Measurements from ENCODE around the gene ABCG8.
A peak's percentile ranks its signal among the peaks of the same experiment; 100 is the strongest.

The ABCG8 gene

DNA sequence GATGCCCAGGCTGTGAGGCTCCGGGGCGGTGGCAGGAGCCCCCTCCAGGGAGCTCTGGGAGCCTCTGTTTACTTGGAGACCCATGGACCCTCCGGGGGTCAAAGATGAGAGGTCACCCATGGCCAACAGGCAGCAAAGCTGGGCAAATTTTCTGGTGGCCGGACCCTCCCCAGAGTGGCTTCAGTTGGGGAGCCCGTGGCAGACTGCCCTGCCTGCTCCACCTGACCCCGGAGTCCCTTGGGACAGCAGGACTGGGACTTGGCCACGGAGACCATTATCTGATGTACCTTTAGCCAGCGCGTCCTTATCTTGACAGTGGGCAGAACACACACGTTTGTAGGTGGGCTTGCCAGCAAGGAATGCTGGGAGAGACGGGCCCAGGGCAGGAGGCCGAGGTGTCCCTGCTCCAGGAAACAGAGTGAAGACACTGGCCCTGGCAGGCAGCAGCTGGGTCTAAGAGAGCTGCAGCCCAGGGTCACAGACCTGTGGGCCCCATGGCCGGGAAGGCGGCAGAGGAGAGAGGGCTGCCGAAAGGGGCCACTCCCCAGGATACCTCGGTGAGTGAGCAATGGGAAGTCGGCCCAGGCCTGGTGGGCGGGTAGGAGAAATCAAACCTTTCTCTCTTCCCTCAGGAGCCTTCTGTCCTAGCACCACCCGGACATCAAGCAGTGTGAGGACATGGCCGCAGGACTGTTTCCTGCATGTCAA, at the start of gene ABCG8, which contains the start of gene ABCG5:
ABCG8 (plus strand) TSS at position 412 of the 708 bp plus-strand sequence; CDS start at position 495, 83 bp downstream.
ABCG5 (minus strand) TSS at position 280 of the 708 bp plus-strand sequence; CDS start at position 120, 160 bp downstream.
- no peak for DNase-seq

GRCh38 chr2:43790147-43790546, 48.6 kb upstream of the ABCG8 start:
- no peak for DNase-seq

GRCh38 chr2:43791035-43791765, 47.6 kb upstream of the ABCG8 start:
- DNase-seq, result no peak

DNA sequence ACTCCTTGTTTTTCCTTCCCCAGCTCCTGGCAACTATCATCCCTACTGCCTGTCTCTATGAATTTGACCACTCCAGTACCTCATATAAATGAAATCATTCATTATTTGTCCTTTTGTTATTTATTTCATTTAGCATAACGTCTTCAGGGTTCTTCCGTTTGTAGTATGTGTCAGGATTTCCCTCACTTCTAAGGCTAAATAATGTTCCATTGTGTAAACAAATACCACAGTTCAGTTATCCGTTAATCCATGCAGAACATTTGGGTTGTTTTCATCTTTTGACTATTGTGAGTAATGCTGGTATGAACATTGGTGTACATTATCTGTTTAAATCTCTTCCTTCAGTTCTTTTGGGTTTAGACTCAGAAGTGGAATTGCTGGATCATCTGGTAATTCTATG, 46.1 kb upstream of the ABCG8 start:
- no peak for DNase-seq

- DNase-seq, result no peak
Observed at GRCh38 chr2:43794956-43795355, 43.8 kb upstream of the ABCG8 start.

- DNase-seq, result no peak
Observed at GRCh38 chr2:43796206-43796605, 42.6 kb upstream of the ABCG8 start.

- DNase-seq, result peak in 1 of 2 experiments; percentile 19
Observed at GRCh38 chr2:43798300-43798699, 40.5 kb upstream of the ABCG8 start.

DNA sequence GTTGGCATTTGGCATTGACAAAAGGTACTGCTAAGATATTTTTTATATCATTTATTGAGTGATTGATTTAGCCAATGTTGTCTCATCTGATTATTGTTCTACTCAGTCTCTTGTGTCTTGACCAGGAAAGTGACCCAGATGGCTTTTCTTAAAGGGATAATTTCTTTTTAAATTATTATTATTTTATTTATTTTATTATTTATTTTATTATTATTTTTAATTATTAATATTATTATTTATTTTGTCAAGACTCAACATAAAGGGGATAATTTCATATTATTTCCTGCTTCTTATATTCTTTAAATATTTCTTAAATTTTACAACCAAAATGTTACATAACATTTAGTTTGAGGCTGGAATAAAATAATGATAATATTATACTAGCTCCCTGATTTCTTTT, 37.9 kb upstream of the ABCG8 start:
- DNase-seq, result no peak

GRCh38 chr2:43802135-43802534, 36.6 kb upstream of the ABCG8 start:
- no peak for DNase-seq

DNA sequence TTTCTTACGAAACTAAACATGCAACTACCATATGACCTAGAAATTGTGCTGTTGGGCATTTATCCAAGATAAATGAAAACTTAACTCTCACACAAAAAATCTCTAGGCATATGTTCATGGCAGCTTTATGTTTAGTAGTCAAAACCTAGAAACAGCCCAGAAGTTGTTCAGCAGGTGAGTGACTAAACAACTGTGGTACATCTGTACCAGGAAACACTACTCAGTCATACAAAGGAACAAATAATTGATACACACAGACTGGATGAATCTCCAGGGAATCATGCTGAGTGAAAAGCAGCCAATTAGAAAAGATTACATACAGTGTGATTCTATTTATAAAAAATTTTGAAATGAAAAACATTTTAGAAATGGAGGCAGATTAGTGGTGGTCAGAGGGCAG, 35.7 kb upstream of the ABCG8 start:
- DNase-seq, result no peak

DNA sequence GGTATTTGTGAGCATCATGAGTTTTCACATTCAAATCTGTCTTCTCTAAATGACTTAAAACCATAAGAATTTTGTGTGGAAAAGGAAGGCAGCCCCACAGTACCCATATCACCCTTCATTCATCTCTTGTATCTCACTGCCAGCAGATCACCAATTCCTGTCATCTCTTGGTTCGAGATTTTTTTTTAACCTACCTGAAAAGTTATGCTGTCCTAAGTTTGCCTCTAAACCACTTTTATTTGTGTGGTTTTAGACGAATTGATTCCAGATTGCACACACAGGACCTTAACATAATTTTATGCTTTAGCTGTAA, 32.1 kb upstream of the ABCG8 start:
- DNase-seq, result no peak

DNA sequence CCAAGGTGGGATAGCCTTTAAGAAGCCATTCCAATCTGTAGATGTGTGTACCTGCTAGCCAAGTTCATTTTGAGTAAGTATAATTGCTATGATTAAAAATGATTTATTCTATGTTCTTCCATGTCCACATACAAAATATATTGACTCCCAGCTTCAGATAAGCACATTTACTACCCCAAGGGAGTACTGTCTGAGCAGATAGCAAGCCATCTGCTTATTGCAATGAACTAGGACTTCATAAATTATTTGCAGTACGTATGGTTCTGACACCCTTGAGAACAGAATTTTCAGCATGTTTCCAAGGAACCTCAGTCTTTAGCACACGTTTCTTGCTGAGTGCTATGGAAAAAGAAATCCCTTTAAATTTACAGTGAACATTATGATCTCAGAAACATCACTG, 28.3 kb upstream of the ABCG8 start:
- no peak for DNase-seq

- DNase-seq, result no peak
Observed at GRCh38 chr2:43810888-43811287, 27.9 kb upstream of the ABCG8 start.

DNA sequence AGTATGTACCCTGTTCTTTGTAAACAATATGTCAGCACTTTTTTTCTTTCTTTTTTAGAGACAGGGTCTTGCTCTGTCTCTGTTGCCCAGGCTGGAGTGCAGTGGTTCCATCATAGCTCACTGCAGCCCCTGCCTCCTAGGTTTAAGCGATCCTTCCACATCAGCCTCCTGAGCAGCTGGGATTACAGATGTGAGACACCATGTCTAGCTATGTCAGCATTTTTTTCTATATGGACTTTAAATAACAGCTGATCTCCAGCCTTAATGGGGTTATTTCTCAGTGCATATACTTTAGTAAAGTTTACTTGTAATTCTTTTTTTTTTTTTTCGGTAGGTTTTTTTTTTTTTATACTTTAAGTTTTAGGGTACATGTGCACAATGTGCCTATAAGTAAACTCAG, 26.8 kb upstream of the ABCG8 start:
- DNase-seq, result no peak

DNA sequence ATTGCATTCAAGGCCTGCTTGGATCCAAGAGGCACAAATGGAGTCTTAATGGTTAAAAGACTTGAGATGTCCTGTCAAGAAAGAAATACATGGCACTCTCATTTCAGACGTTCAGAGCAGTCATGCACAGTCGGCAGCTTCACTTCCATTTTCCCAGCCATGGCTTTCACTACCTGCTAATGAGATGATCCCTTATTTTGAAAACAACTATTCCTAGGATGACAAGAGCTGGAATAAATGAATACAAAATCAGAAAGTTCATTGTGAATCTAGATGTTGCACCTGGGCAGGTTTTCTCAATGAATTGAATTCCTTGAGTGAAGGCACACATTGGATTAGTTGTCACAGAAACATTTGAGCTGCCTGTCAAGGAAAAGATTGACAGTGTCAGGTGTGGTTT, 25.8 kb upstream of the ABCG8 start:
- DNase-seq, result no peak

- DNase-seq, result no peak
Observed at GRCh38 chr2:43814711-43815110, 24.1 kb upstream of the ABCG8 start.

DNA sequence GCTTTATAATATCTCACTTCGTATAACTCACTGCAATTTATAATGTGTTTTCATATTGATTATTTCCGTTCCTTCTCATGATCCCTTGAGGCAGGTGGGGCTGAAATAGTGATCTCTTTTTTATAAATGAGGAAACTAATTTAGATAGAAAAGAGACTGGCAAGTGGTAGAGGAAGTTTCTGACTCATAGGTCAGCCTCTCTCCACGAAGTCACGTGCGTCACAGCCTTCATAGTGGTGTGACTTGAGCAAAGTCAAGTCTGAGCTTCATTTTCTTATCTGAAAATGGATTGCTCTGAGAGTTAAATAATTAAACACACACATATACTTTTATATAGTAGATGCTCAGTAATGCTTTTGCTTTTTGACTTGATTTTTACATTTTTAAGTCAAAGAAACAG, 20.0 kb upstream of the ABCG8 start:
- no peak for DNase-seq

- no peak for DNase-seq
Observed at GRCh38 chr2:43819491-43820163, 19.1 kb upstream of the ABCG8 start.

GRCh38 chr2:43822839-43823238, 15.9 kb upstream of the ABCG8 start:
- no peak for DNase-seq

GRCh38 chr2:43823751-43824150, 15.0 kb upstream of the ABCG8 start:
- no peak for DNase-seq

- no peak for DNase-seq
Observed at GRCh38 chr2:43824512-43824911, 14.3 kb upstream of the ABCG8 start.

DNA sequence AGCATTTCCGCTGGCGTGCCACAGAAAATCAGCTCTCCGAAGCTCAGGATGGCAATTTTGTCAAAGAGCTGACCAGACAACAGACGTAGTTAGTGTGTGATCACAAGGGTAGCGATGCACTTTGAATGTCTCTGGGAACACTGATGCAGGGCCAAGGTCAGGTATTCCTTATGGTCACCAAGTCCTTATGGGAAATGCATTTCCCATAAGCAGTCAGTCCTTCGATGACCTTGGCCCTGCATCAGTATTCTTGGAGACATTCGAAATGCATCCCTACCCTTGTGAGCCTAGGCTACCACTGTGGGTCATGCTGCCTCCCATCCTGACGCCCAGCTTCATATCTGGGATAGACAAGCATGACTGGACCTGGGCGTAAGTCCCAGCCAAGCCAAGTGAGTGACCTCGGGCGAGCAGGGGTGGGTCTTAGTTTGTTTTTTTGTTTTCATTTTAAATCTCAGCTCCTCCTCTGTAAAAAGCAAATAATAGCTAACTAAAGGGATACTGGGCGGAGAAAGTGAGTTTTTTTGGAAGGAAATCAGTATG, 13.7 kb upstream of the ABCG8 start:
- no peak for DNase-seq

DNA sequence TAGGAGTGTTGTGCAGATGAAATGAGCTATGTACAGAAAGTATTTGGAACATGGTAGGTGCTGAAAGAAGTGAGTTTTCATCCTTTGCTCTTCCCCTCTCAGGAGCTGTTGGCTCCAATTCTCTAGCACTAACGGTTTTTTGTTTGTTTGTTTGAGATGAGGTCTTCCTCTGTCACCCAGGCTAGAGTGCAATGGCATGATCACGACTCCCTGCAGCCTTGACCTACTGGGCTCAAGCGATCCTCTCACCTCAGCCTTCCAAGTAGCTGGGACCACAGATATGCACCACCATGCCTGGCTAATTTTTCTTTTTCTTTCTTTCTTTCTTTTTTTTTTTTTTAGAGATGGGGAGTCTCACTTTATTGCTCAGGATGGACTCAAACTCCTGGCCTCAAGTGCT, 12.9 kb upstream of the ABCG8 start:
- no peak for DNase-seq
